CD4-positive, alpha-beta T cell (primary cell): ENCODE results near the gene PDE4B. TPM values are rescaled to one million over a fixed set of nuclear protein-coding genes. Genes with fewer than 3 reads are reported as not detected.

Experiments used
- ATAC-seq: fragments of 200-7000 bp; cut with Tn5 transposase; one replicate; pipeline ENCODE4 v1.10.0; 2022; ENCODE audit warnings: mild to moderate bottlenecking; ENCODE audit not compliant: poor library complexity
- CTCF ChIA-PET: fragments of 350-600 bp; sonication (Branson Sonifier 250); formaldehyde crosslinking; loops from one replicate; lab custom pipeline; 2021; ENCODE audit warnings: antibody characterized with exemption, inconsistent platforms; lab: Charles Lee
- POLR2A ChIA-PET: fragments of 350-600 bp; sonication (Branson Sonifier 250); formaldehyde crosslinking; loops from one replicate; lab custom pipeline; 2021; ENCODE audit warnings: antibody characterized with exemption, inconsistent platforms; lab: Charles Lee
- DNase-seq, 14 experiments: peaks; one replicate each; pipeline ENCODE4 v3.0.0-alpha.2; 2013 to 2020; ENCODE audit warnings: mixed read lengths in 2 of 14
- H3K27ac ChIP-seq, 2 donors: one replicate each; pipeline versions ENCODE4 v1.5.1 to v1.7.0; 2013; ENCODE audit warnings: low read length in 2 of 2, low read depth in 1 of 2, mild to moderate bottlenecking in 1 of 2
- H3K27me3 ChIP-seq, 2 experiments: 1 replicate in 1 of 2; 2 replicates in 1 of 2; pipeline versions ENCODE4 v1.6.1 to v1.7.0; 2013; ENCODE audit warnings: low read length in 2 of 2, control low read depth in 1 of 2, mild to moderate bottlenecking in 1 of 2, moderate library complexity in 1 of 2; ENCODE audit not compliant: insufficient read depth in 2 of 2, control insufficient read depth in 1 of 2
- H3K36me3 ChIP-seq: one replicate; pipeline ENCODE4 v1.6.1; 2013; ENCODE audit warnings: low read length, control low read depth; ENCODE audit not compliant: insufficient read depth
- H3K4me1 ChIP-seq: one replicate; pipeline ENCODE4 v1.6.1; 2013; ENCODE audit warnings: low read length, control low read depth; ENCODE audit not compliant: insufficient read depth
- H3K4me3 ChIP-seq: one replicate; pipeline ENCODE4 v1.5.1; 2013; ENCODE audit warnings: mild to moderate bottlenecking, low read length, moderate library complexity
- H3K9me3 ChIP-seq, 2 experiments: 1 replicate in 1 of 2; 2 replicates in 1 of 2; pipeline versions ENCODE4 v1.6.1 to v1.7.0; 2013; ENCODE audit warnings: low read length in 2 of 2, mild to moderate bottlenecking in 2 of 2, control low read depth in 1 of 2, moderate library complexity in 1 of 2; ENCODE audit not compliant: control insufficient read depth in 1 of 2, insufficient read depth in 1 of 2
- H3K27ac Mint-ChIP-seq: one replicate; pipeline ENCODE4 v1.8.0; 2020; ENCODE audit warnings: mixed read lengths
- H3K27me3 Mint-ChIP-seq: one replicate; pipeline ENCODE4 v1.8.0; 2021; ENCODE audit warnings: mixed read lengths
- H3K36me3 Mint-ChIP-seq: one replicate; pipeline ENCODE4 v1.8.0; 2021; ENCODE audit warnings: low read depth, mixed read lengths
- H3K4me1 Mint-ChIP-seq: one replicate; pipeline ENCODE4 v1.8.0; 2021; ENCODE audit warnings: low read depth, mixed read lengths
- H3K4me3 Mint-ChIP-seq: one replicate; pipeline ENCODE4 v1.8.0; 2020; ENCODE audit warnings: mild to moderate bottlenecking, mixed read lengths
- H3K9me3 Mint-ChIP-seq: one replicate; pipeline ENCODE4 v1.8.0; 2020; ENCODE audit warnings: mixed read lengths
- intact Hi-C, 2 experiments: fragments of 100-400 bp; cut with DNase I in 1 of 2; cut with micrococcal nuclease in 1 of 2; formaldehyde crosslinking; loops; one replicate each; pipeline versions ENCODE4 v1.15.1 to v1.9.0; 2023 to 2025; cut with DNase I, micrococcal nuclease
- total RNA-seq, 174 experiments: library from RNA in 2 of 174; stranded (reverse) in 2 of 174; gene quantifications; one replicate each; pipeline ENCODE4 v1.2.3 and lab custom pipeline; 2021 to 2026
- TF ChIP-seq, protein P1 (sequence below): fragments of 200-600 bp; IDR thresholded peaks from one replicate; pipeline ENCODE4 v1.8.0; 2022; ENCODE audit warnings: antibody characterized with exemption, mild to moderate bottlenecking

The PDE4B gene
- total RNA-seq, 2 experiments from 2014 or later, result 155 to 159 TPM

DNA sequence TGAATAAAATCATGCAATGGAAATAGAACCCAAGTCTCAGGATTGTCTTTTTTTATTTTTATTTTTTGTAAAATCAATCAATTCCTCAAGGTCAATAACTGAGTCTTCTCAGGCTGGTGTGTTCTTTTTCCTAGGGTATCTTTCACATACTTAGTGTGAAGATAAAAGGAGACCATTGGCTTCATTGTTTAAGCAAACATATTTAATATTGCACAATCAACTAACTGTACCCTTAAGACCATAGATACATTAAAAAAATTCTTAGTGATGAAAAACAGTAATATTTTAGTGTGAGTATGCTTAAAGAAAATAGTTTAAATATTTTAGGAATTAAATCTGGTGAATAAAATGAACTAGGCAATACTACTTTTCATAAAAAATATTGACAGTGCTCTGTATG is 31.4 kb downstream of the PDE4B start:
- DNase-seq (no peak), ATAC-seq (no peak)
- no peaks in the 10 kb centered on the region for H3K4me1 Mint-ChIP-seq
- ChIA-PET CTCF (no interaction called here), POLR2A (no interaction called here)
- no peaks in the 10 kb centered on the region for H3K27me3 ChIP-seq
- no peak overlapping the region for H3K27ac Mint-ChIP-seq
- no peak overlapping the region for H3K4me3 Mint-ChIP-seq
- intact Hi-C loops, result no loop called here
- no peaks in the 10 kb centered on the region for H3K9me3 ChIP-seq
- H3K4me1 ChIP-seq, result no peaks in the 10 kb centered on the region
- no peaks in the 10 kb centered on the region for H3K36me3 ChIP-seq
- H3K27me3 Mint-ChIP-seq, result peaks cover 5% of the 10 kb centered on the region
- H3K4me3 ChIP-seq, result no peak overlapping the region
- H3K36me3 Mint-ChIP-seq, result no peaks in the 10 kb centered on the region
- H3K27ac ChIP-seq, result no peak overlapping the region
- TF ChIP-seq, protein P1, sequence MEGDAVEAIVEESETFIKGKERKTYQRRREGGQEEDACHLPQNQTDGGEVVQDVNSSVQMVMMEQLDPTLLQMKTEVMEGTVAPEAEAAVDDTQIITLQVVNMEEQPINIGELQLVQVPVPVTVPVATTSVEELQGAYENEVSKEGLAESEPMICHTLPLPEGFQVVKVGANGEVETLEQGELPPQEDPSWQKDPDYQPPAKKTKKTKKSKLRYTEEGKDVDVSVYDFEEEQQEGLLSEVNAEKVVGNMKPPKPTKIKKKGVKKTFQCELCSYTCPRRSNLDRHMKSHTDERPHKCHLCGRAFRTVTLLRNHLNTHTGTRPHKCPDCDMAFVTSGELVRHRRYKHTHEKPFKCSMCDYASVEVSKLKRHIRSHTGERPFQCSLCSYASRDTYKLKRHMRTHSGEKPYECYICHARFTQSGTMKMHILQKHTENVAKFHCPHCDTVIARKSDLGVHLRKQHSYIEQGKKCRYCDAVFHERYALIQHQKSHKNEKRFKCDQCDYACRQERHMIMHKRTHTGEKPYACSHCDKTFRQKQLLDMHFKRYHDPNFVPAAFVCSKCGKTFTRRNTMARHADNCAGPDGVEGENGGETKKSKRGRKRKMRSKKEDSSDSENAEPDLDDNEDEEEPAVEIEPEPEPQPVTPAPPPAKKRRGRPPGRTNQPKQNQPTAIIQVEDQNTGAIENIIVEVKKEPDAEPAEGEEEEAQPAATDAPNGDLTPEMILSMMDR, result no peak
- H3K9me3 Mint-ChIP-seq, result no peaks in the 10 kb centered on the region

DNA sequence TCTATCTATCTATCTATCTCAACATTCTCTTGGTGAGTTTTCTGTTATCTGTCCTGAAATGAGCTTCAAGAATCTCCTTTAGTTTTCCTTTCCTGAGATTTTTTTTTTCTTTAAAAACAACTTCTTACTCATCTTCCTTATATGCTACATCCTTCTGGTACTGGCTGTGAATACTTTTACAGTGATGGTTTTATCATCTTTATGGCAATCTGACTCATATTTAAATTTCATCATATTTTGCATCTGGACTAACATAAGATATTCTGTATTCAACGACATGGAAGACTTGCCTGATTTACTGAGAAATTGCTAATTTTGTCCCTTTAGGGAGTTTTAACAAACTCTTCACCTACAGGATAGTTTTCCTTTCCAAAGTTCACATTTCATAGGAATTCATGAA is 33.0 kb downstream of the PDE4B start:
- H3K4me1 ChIP-seq, result no peaks in the 10 kb centered on the region
- H3K27me3 ChIP-seq, result no peaks in the 10 kb centered on the region
- POLR2A ChIA-PET, result no interaction called here
- no peak overlapping the region for H3K27ac ChIP-seq
- H3K36me3 Mint-ChIP-seq, result no peaks in the 10 kb centered on the region
- H3K9me3 ChIP-seq, result no peaks in the 10 kb centered on the region
- DNase-seq (no peak), ATAC-seq (no peak)
- intact Hi-C loops, result no loop called here
- no peak overlapping the region for H3K4me3 Mint-ChIP-seq
- no peak overlapping the region for H3K4me3 ChIP-seq
- H3K36me3 ChIP-seq, result no peaks in the 10 kb centered on the region
- TF ChIP-seq, protein P1, result no peak
- H3K27ac Mint-ChIP-seq, result no peak overlapping the region
- CTCF ChIA-PET, result no interaction called here
- peaks cover 5% of the 10 kb centered on the region for H3K27me3 Mint-ChIP-seq
- no peaks in the 10 kb centered on the region for H3K4me1 Mint-ChIP-seq
- H3K9me3 Mint-ChIP-seq, result no peaks in the 10 kb centered on the region

DNA sequence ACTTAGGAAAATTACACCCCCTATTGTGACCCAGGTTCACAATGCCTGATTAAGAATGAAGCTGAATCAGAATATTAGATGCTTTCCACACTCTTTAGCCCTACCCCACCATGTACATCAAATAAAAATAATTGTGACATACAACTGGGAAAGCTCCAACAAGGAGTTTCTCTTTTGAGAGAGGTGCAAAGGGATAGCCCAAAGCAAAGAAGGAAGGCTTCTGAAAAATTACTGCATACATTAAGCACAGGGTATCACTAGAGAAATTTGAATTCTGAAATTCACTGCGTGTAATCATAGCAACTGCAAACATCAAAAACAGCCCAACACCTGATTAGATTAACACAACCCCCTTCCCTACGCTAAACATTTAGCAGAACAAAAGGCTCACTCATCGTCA is 34.1 kb downstream of the PDE4B start:
- ChIA-PET POLR2A (no interaction called here), CTCF (no interaction called here)
- no peak overlapping the region for H3K4me3 ChIP-seq
- H3K9me3 ChIP-seq, result no peaks in the 10 kb centered on the region
- no peaks in the 10 kb centered on the region for H3K27me3 ChIP-seq
- TF ChIP-seq, protein P1, result no peak
- peaks cover 5% of the 10 kb centered on the region for H3K27me3 Mint-ChIP-seq
- DNase-seq (no peak), ATAC-seq (no peak)
- H3K4me3 Mint-ChIP-seq, result no peak overlapping the region
- H3K36me3 ChIP-seq, result no peaks in the 10 kb centered on the region
- H3K4me1 ChIP-seq, result no peaks in the 10 kb centered on the region
- no peak overlapping the region for H3K27ac Mint-ChIP-seq
- H3K36me3 Mint-ChIP-seq, result no peaks in the 10 kb centered on the region
- intact Hi-C loops, result no loop called here
- H3K27ac ChIP-seq, result no peak overlapping the region
- no peaks in the 10 kb centered on the region for H3K9me3 Mint-ChIP-seq
- no peaks in the 10 kb centered on the region for H3K4me1 Mint-ChIP-seq
